Epithelial cell of esophagus (primary cell): Measurements from ENCODE around the gene PIGU.

Experiments
- DNase-seq: peaks from one replicate; pipeline ENCODE4 v3.0.0; 2010; ENCODE audit warnings: low read depth
- H3K4me3 ChIP-seq: 2 replicates; pipeline ENCODE4 v1.5.1; 2011; ENCODE audit warnings: mild to moderate bottlenecking, low read length, control low read depth
- CTCF ChIP-seq: IDR thresholded peaks from 2 replicates; pipeline ENCODE4 v1.5.1; 2011; ENCODE audit warnings: low read depth, mild to moderate bottlenecking, low read length, control low read depth, inconsistent platforms; ENCODE audit not compliant: insufficient read depth; ENCODE audit errors: missing control alignments

Gene PIGU

DNA sequence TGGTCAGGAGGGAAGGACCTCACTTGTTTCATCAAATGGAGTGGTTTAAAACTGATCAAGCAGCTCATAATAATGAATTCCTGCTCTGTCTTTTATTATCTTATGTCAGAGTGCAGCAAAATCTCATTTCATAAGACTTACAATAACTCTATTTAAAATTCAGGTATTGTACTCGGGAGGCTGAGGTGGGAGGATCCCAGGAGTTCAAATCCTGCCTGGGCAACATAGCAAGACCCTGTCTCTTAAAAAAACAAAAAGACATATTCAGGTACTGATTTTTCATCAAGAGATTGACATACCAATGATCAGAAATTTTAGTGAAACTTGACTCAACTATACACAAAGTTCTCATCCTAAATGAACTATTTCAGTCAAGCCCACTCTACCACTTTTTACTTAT, 166.3 kb downstream of the PIGU start:
- no peak for DNase-seq
- H3K4me3 ChIP-seq: no peak overlapping the region
- TF ChIP-seq CTCF: no peak
